Measurements from ENCODE around the gene INPP5F.
"Not testable (repeated sequence)": the region's sequence is repeated elsewhere in the genome, so short reads cannot be mapped to it uniquely, and the experiment has no call there.

The INPP5F gene

GRCh38 chr10:119691726-119692125 lies 34.1 kb upstream of the INPP5F start:
- no peaks in the 10 kb centered on the region for H3K4me1 ChIP-seq (ENCODE audit: control insufficient read depth, insufficient read depth, low read length)
- no peaks in the 10 kb centered on the region for H3K36me3 ChIP-seq (ENCODE audit: control insufficient read depth, insufficient read depth, low read length)
- H3K27me3 ChIP-seq (ENCODE audit: control insufficient read depth, insufficient read depth, low read length) = no peaks in the 10 kb centered on the region
- H3K4me3 ChIP-seq (ENCODE audit: low read length) = no peak overlapping the region
- H3K9ac ChIP-seq (ENCODE audit: low read length) = no peak overlapping the region
- H3K27ac ChIP-seq (ENCODE audit: low read depth, low read length) = no peak overlapping the region

- no peak overlapping the region for H3K27ac ChIP-seq (ENCODE audit: low read depth, low read length)
- no peaks in the 10 kb centered on the region for H3K4me1 ChIP-seq (ENCODE audit: control insufficient read depth, insufficient read depth, low read length)
- H3K27me3 ChIP-seq (ENCODE audit: control insufficient read depth, insufficient read depth, low read length) = no peaks in the 10 kb centered on the region
- H3K4me3 ChIP-seq (ENCODE audit: low read length) = no peak overlapping the region
- H3K9ac ChIP-seq (ENCODE audit: low read length) = no peak overlapping the region
- no peaks in the 10 kb centered on the region for H3K36me3 ChIP-seq (ENCODE audit: control insufficient read depth, insufficient read depth, low read length)
Measured at GRCh38 chr10:119693262-119693957, 32.4 kb upstream of the INPP5F start.

GRCh38 chr10:119694608-119695007 lies 31.2 kb upstream of the INPP5F start:
- H3K36me3 ChIP-seq (ENCODE audit: control insufficient read depth, insufficient read depth, low read length) = no peaks in the 10 kb centered on the region
- no peaks in the 10 kb centered on the region for H3K4me1 ChIP-seq (ENCODE audit: control insufficient read depth, insufficient read depth, low read length)
- no peak overlapping the region for H3K27ac ChIP-seq (ENCODE audit: low read depth, low read length)
- no peak overlapping the region for H3K9ac ChIP-seq (ENCODE audit: low read length)
- no peak overlapping the region for H3K4me3 ChIP-seq (ENCODE audit: low read length)
- no peaks in the 10 kb centered on the region for H3K27me3 ChIP-seq (ENCODE audit: control insufficient read depth, insufficient read depth, low read length)

GRCh38 chr10:119700321-119700954 lies 25.4 kb upstream of the INPP5F start:
- Histone ChIP-seq H3K27me3 (ENCODE audit: control insufficient read depth, insufficient read depth, low read length) (no peaks in the 10 kb centered on the region), H3K4me3 (ENCODE audit: low read length) (no peak overlapping the region), H3K4me1 (ENCODE audit: control insufficient read depth, insufficient read depth, low read length) (no peaks in the 10 kb centered on the region), H3K36me3 (ENCODE audit: control insufficient read depth, insufficient read depth, low read length) (no peaks in the 10 kb centered on the region), H3K27ac (ENCODE audit: low read depth, low read length) (no peak overlapping the region), H3K9ac (ENCODE audit: low read length) (no peak overlapping the region)

- no peaks in the 10 kb centered on the region for H3K4me1 ChIP-seq (ENCODE audit: control insufficient read depth, insufficient read depth, low read length)
- no peak overlapping the region for H3K9ac ChIP-seq (ENCODE audit: low read length)
- no peak overlapping the region for H3K27ac ChIP-seq (ENCODE audit: low read depth, low read length)
- no peaks in the 10 kb centered on the region for H3K36me3 ChIP-seq (ENCODE audit: control insufficient read depth, insufficient read depth, low read length)
- H3K4me3 ChIP-seq (ENCODE audit: low read length) = no peak overlapping the region
- no peaks in the 10 kb centered on the region for H3K27me3 ChIP-seq (ENCODE audit: control insufficient read depth, insufficient read depth, low read length)
Measured at GRCh38 chr10:119701861-119702260, 24.0 kb upstream of the INPP5F start.

GRCh38 chr10:119702583-119702982 lies 23.3 kb upstream of the INPP5F start:
- Histone ChIP-seq H3K36me3 (ENCODE audit: control insufficient read depth, insufficient read depth, low read length) (no peaks in the 10 kb centered on the region), H3K27me3 (ENCODE audit: control insufficient read depth, insufficient read depth, low read length) (no peaks in the 10 kb centered on the region), H3K9ac (ENCODE audit: low read length) (no peak overlapping the region), H3K4me1 (ENCODE audit: control insufficient read depth, insufficient read depth, low read length) (no peaks in the 10 kb centered on the region), H3K4me3 (ENCODE audit: low read length) (no peak overlapping the region), H3K27ac (ENCODE audit: low read depth, low read length) (no peak overlapping the region)

GRCh38 chr10:119703903-119704508 lies 21.8 kb upstream of the INPP5F start:
- no peaks in the 10 kb centered on the region for H3K4me1 ChIP-seq (ENCODE audit: control insufficient read depth, insufficient read depth, low read length)
- no peak overlapping the region for H3K4me3 ChIP-seq (ENCODE audit: low read length)
- H3K36me3 ChIP-seq (ENCODE audit: control insufficient read depth, insufficient read depth, low read length) = no peaks in the 10 kb centered on the region
- no peak overlapping the region for H3K27ac ChIP-seq (ENCODE audit: low read depth, low read length)
- no peak overlapping the region for H3K9ac ChIP-seq (ENCODE audit: low read length)
- no peaks in the 10 kb centered on the region for H3K27me3 ChIP-seq (ENCODE audit: control insufficient read depth, insufficient read depth, low read length)

GRCh38 chr10:119705434-119705831 lies 20.4 kb upstream of the INPP5F start:
- H3K9ac ChIP-seq (ENCODE audit: low read length) = no peak overlapping the region
- H3K36me3 ChIP-seq (ENCODE audit: control insufficient read depth, insufficient read depth, low read length) = no peaks in the 10 kb centered on the region
- no peaks in the 10 kb centered on the region for H3K27me3 ChIP-seq (ENCODE audit: control insufficient read depth, insufficient read depth, low read length)
- no peak overlapping the region for H3K4me3 ChIP-seq (ENCODE audit: low read length)
- no peak overlapping the region for H3K27ac ChIP-seq (ENCODE audit: low read depth, low read length)
- H3K4me1 ChIP-seq (ENCODE audit: control insufficient read depth, insufficient read depth, low read length) = no peaks in the 10 kb centered on the region

GRCh38 chr10:119706521-119707278 lies 19.1 kb upstream of the INPP5F start:
- H3K4me1 ChIP-seq (ENCODE audit: control insufficient read depth, insufficient read depth, low read length) = no peaks in the 10 kb centered on the region
- H3K36me3 ChIP-seq (ENCODE audit: control insufficient read depth, insufficient read depth, low read length) = no peaks in the 10 kb centered on the region
- no peaks in the 10 kb centered on the region for H3K27me3 ChIP-seq (ENCODE audit: control insufficient read depth, insufficient read depth, low read length)
- H3K9ac ChIP-seq (ENCODE audit: low read length) = no peak overlapping the region
- no peak overlapping the region for H3K27ac ChIP-seq (ENCODE audit: low read depth, low read length)
- no peak overlapping the region for H3K4me3 ChIP-seq (ENCODE audit: low read length)

GRCh38 chr10:119707331-119707730 lies 18.5 kb upstream of the INPP5F start:
- H3K4me1 ChIP-seq (ENCODE audit: control insufficient read depth, insufficient read depth, low read length); H3K36me3 ChIP-seq (ENCODE audit: control insufficient read depth, insufficient read depth, low read length); H3K9ac ChIP-seq (ENCODE audit: low read length); H3K4me3 ChIP-seq (ENCODE audit: low read length); H3K27ac ChIP-seq (ENCODE audit: low read depth, low read length); H3K27me3 ChIP-seq (ENCODE audit: control insufficient read depth, insufficient read depth, low read length): not testable (repeated sequence)

GRCh38 chr10:119710935-119711334 lies 14.9 kb upstream of the INPP5F start:
- H3K27me3 ChIP-seq (ENCODE audit: control insufficient read depth, insufficient read depth, low read length); H3K4me3 ChIP-seq (ENCODE audit: low read length); H3K9ac ChIP-seq (ENCODE audit: low read length); H3K4me1 ChIP-seq (ENCODE audit: control insufficient read depth, insufficient read depth, low read length); H3K27ac ChIP-seq (ENCODE audit: low read depth, low read length); H3K36me3 ChIP-seq (ENCODE audit: control insufficient read depth, insufficient read depth, low read length): not testable (repeated sequence)

GRCh38 chr10:119713744-119714483 lies 11.9 kb upstream of the INPP5F start:
- H3K27me3 ChIP-seq (ENCODE audit: control insufficient read depth, insufficient read depth, low read length) = no peaks in the 10 kb centered on the region
- H3K36me3 ChIP-seq (ENCODE audit: control insufficient read depth, insufficient read depth, low read length) = no peaks in the 10 kb centered on the region
- H3K4me3 ChIP-seq (ENCODE audit: low read length) = no peak overlapping the region

More at GRCh38 chr10:119713744-119714483, 11.9 kb upstream of the INPP5F start:
- no peak overlapping the region for H3K9ac ChIP-seq (ENCODE audit: low read length)
- no peaks in the 10 kb centered on the region for H3K4me1 ChIP-seq (ENCODE audit: control insufficient read depth, insufficient read depth, low read length)
- no peak overlapping the region for H3K27ac ChIP-seq (ENCODE audit: low read depth, low read length)

Measured in rectal smooth muscle tissue (tissue), 1 donor.